GM19035 (cell line): ENCODE data around the gene GJB1.
A peak's percentile ranks its signal among the peaks of the same experiment; 100 is the strongest.
"Not testable (repeated sequence)": the region's sequence is repeated elsewhere in the genome, so short reads cannot be mapped to it uniquely, and the experiment has no call there.

ENCODE experiments used
- ATAC-seq: cut with Tn5 transposase; IDR thresholded peaks from one replicate; pipeline ENCODE4 v1.9.1; 2021; ENCODE audit not compliant: unreplicated experiment

Gene GJB1

DNA sequence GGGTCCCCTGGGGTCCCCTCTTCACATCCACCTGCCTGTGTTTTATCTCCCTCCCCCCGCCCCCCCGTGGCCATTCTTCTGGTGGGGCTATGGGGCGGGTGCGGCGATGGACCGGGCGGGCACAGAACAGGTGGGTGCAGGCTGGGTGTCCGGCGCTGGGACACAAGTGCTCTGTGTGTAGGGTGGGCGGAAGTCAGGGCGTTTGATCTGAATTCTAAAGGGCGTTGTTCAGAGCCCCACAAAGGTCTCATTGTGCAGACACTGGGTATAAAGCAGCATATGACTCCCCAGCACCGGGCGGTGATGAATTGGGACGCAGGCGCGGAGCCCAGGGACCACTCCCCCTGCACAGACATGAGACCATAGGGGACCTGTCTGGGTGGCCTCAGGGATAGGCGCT, at the start of gene GJB1:
Gene GJB1 (plus strand): TSS at position 296 of the 400 bp plus-strand sequence. CDS start 484 bp downstream, outside the sequence.
- no peak for ATAC-seq

DNA sequence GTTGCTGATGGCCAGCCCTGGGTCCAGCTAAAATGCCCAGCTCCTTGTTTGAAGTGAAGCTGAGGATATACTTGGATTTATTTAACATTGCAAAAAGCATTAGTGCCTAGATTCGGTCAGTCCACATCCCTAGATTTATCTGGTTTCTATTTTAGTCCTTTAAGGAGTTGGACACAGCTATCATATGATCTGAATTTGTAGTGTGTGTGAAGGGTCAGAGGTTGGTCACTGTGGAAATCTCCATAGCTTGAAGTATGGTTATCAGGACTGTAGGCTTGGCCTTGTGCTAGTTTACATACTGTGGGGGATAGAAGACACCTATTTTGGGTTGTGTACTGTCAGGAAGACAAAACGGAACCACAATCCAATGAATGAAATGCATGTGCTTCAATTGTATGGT, 49.6 kb upstream of the GJB1 start:
- no peak for ATAC-seq

GRCh38 chrX:71174795-71175194, 48.2 kb upstream of the GJB1 start:
- ATAC-seq: no peak

DNA sequence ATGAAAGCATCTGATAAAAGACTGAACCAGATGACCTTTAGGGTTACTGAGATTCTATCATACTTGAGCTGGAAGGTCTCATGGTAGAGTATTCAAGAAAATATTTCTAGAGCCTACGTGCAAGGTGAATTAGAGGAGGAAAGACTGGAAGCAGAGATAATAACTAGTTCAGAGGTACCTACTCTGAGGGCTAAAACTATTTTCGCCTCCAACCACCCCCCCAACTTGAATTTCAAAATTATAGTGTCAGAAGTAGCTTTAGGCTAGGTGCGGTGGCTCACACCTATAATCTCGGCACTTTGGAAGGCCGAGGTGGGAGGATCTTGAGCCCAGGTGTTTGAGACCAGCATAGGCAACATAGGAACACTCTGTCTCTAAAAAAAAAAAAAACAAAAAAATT, 47.5 kb upstream of the GJB1 start:
- no peak for ATAC-seq

DNA sequence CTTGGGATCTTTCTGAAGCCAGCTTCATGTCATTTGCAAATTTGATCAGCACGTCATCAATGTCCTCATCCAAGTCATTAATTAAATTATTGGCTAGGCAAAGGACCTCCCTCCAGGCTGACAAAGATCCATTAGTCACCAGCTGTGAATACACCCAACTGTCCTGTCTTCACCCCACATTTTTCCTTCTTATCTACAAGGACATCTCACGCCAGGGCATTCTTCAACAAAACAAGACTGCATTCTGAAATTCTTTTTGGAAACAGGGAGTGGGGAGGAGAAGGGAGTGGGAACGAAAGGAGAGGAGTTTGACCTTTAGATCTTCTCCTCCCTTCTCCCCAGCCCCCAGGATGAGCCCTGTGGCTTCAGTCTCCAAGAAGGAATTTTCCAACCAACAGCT, 45.7 kb upstream of the GJB1 start:
- ATAC-seq: no peak

GRCh38 chrX:71178908-71179307, 44.1 kb upstream of the GJB1 start:
- ATAC-seq: no peak

DNA sequence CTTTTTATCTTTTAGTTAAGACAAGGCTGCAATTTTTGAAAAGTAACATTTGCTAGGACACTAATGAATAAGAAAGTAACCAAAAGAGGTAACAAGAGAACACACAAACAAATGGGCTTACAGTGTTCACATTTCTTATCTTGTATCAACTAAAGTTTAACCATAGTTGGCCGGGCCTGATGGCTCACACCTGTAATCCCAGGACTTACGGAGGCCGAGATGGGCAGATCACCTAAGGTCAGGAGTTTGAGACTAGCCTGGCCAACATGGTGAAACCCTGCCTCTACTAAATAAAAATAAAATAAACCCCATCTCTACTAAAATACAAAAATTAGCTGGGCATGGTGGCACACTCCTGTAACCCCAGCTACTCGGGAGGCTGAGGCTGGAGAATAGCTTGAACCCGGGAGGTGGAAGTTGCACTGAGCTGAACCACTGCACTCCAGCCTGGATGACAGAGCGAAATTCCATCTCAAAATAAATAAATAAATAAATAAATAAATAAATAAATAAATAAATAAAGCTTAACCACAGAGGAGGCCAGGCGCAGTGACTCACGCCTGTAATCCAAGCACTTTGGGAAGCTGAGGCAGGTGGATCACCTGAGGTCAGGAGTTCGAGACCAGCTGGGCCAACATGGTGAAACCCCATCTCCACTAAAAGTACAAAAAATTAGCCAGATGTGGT, 42.3 kb upstream of the GJB1 start:
- ATAC-seq: not testable (repeated sequence)

DNA sequence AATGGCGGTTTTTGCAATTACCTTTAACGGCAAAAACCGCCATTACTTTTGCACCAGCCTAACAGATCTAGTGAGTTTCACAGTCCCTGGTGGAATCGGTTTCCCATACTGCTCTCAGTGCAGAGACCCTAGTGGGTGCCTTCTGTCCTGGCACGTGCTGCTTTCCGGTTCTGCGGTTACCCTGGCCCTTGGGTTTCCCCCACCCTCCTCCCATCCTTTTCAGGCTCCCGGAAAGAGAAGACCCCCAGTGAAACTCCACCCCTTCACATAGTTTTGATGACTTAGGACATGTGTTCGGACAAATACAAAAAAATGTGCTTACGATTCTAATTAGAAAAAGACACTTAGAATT, 41.5 kb upstream of the GJB1 start:
- ATAC-seq: peak; percentile 46

DNA sequence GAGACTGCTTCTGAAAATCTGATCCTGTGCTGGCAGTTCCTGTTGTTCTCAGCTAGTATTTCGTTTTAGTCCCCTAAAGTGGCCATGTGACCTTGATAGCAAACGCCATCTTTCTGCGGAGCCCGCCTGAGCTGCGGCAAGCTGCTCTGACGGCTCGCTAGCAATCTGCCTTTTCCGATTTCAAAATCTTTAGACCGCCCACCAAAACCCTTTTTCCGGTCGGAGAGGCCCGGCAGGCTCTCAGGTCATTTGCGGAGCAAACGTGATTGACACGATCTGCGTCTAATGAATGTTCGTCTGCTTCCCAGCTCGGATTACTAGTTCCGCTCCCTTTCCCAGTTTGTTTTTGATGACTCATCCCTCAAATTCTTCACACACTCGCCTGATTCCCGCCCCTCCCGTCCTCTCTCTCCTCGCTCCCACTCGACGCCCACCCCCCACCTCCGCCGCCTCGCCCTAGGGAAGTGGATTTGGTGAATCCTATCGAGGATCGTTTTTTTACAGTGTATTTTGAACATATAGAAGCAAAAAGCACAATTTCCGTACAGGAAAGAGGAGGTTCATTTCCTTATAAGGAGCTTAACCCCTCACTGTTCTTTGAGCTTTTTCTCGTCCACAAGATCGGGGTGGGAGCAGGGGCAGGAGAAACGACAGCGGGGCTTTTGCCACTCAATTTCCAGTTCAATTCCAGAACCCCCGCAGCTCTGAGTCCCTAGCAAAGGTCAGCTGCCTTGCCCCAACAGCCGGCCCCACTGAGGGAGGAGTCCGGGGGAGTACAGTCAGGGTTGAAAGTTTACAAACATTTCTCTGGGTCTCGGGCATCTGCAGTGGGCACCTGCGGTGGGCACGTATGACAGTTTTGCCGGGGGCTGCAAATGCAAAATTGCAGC, 40.9 kb upstream of the GJB1 start:
- peak; percentile 89 for ATAC-seq

DNA sequence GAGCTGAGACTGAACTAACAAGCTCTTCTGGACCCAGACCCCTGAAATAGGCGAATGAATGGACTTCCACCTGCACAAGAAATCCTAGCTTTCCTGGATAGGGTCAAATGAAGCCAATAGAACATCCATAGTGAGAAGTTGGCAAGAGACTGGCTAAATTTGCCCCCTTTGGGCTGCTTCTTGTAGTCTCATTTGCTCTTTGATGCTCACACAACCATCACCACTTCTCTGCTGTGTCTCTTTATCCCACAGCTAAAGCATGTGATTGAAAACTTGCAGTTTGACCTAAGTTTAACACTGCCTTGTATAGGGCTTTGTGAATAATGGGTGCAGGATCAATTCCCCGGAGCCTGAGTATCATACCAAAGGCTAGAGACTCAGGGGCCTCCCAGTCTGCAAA, 40.2 kb upstream of the GJB1 start:
- no peak for ATAC-seq

- no peak for ATAC-seq
These were observed 39.7 kb upstream of the GJB1 start for GRCh38 chrX:71183341-71183740.

- no peak for ATAC-seq
These were observed 38.9 kb upstream of the GJB1 start for GRCh38 chrX:71184092-71184491.

DNA sequence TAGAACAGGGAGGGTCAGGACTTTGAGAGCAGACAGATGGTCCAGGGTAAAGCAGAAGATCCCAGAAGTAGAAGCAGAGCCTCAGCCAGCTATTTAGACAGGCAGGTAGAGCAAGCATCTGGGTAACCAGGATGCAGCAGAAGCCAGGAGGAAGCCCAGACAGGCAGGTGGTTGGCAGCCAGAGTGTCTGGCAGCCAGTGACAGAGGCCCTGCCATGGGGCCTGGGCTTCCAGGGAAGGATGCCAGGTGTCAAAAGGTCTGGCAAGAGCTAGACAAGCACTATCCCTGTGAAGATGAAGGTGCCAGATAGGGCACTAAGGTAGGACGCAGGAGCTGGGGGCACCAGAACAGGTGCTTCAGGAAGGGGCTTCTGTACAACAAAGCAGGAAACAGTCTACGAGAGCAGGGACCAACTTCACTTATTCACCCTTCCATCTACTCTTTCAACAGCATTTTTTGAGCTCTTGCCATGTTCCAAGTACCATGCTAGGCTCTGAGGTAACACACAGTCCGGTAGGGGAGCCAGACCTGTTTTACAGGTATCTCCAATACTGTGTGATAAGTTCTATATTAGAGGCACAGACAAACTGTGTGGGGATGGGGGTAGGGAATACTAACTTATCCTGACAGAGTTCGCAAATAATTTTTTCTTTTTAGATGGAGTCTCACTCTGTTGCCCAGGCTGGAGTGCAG, 38.1 kb upstream of the GJB1 start:
- ATAC-seq: no peak

DNA sequence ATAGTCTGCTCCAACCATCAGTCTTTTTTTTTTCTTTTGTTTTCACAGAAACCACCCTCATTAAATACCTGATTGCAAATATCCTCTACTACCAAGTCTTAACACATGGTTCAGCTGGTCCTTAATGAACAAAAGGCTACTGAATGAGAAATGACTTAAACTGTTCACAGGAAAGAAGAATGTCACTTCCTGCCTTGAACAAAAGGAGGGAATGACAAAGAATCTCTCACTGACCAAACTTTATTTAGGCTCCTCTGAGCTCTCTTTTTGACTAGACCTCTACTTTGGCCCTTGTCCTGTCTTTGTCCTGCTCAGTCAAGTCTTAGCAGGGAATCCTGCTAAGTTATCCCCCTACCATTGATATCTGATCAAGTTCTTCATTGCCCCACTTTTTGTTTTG, 31.8 kb upstream of the GJB1 start:
- ATAC-seq: no peak

- peak; percentile 57 for ATAC-seq
These were observed 26.9 kb upstream of the GJB1 start for GRCh38 chrX:71195964-71196649.

DNA sequence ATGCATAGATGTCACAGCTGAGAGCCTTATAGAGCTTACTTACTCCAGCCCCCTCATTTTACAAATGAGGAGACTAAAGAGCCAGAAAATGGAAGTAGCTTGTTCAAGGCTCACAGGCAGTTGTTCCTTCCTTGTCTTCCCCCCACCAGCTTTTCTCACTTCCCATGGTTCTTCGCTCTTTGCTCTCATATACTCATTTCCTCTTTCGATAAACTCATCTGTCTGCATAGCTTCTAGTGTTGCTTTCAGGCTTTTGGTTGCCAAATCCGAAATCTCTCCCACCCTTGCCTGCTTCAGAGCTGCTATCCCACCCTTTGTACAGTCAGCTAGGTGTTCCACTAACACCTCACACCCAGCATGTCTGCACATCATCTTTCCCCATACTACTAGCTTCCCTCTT, 25.0 kb upstream of the GJB1 start:
- ATAC-seq: no peak

- ATAC-seq: no peak
These were observed 23.6 kb upstream of the GJB1 start for GRCh38 chrX:71199252-71200008.

DNA sequence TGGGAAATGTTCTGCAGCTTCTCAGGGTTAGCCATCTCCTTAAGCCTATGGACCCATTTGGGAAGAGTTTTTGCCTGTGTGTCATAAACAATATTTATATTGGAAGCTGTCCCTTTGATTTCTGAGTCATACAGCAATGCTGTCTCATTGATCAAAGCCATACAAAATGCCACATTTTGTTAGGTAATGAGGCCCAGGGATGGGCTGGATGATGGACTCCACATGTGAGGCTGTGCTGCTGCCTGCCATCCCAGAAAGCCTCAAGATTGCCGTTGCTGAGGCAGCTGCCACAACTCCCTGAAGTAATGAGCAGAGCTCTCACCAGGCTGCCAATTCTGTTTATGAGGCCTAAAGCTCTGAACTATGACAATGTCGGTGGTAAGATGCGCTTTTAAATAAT, 12.2 kb upstream of the GJB1 start:
- no peak for ATAC-seq

GRCh38 chrX:71212536-71212935, 10.5 kb upstream of the GJB1 start:
- no peak for ATAC-seq

- ATAC-seq: no peak
These were observed 8.9 kb upstream of the GJB1 start for GRCh38 chrX:71214152-71214551.
